ENCODE measurements around the gene LRRK1. TPM values are rescaled to one million over a fixed set of nuclear protein-coding genes. Genes with fewer than 3 reads are reported as not detected.

LRRK1 gene
- total RNA-seq, 1 donor from 2014 or later: not detected

- TF ChIP-seq, protein P1, sequence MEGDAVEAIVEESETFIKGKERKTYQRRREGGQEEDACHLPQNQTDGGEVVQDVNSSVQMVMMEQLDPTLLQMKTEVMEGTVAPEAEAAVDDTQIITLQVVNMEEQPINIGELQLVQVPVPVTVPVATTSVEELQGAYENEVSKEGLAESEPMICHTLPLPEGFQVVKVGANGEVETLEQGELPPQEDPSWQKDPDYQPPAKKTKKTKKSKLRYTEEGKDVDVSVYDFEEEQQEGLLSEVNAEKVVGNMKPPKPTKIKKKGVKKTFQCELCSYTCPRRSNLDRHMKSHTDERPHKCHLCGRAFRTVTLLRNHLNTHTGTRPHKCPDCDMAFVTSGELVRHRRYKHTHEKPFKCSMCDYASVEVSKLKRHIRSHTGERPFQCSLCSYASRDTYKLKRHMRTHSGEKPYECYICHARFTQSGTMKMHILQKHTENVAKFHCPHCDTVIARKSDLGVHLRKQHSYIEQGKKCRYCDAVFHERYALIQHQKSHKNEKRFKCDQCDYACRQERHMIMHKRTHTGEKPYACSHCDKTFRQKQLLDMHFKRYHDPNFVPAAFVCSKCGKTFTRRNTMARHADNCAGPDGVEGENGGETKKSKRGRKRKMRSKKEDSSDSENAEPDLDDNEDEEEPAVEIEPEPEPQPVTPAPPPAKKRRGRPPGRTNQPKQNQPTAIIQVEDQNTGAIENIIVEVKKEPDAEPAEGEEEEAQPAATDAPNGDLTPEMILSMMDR (IDR thresholded peaks at IDR 0.05): no peak
- TF ChIP-seq EZH2phosphoT487 (IDR thresholded peaks at IDR 0.05) (no peak), EZH2 (IDR thresholded peaks at IDR 0.05) (no peak)
- no peak overlapping the region for H3K4me3 Mint-ChIP-seq
- H3K4me3 ChIP-seq: no peak overlapping the region
- no peaks in the 10 kb centered on the region for H3K79me2 ChIP-seq (ENCODE audit: low read depth)
- no peaks in the 10 kb centered on the region for H3K9me3 ChIP-seq (ENCODE audit: low read depth)
- peaks cover 7% of the 10 kb centered on the region for H3K27me3 Mint-ChIP-seq (ENCODE audit: insufficient read depth, low read depth)
- peaks cover 7% of the 10 kb centered on the region for H3K27me3 ChIP-seq
- H3K9ac ChIP-seq: no peak overlapping the region
- H3K27ac ChIP-seq: no peak overlapping the region
- H3K4me1 Mint-ChIP-seq: peaks cover 4% of the 10 kb centered on the region
- peaks cover 4% of the 10 kb centered on the region for H3K9me3 Mint-ChIP-seq
- no peak for DNase-seq (ENCODE audit: low spot score)
- no peaks in the 10 kb centered on the region for H3K36me3 ChIP-seq
- no peak overlapping the region for H2AFZ ChIP-seq (replicated peaks)
- no peaks in the 10 kb centered on the region for H4K20me1 ChIP-seq (ENCODE audit: low read depth)
- H3K36me3 Mint-ChIP-seq: no peaks in the 10 kb centered on the region
- no peak overlapping the region for H3K4me2 ChIP-seq
- H3K4me1 ChIP-seq: no peaks in the 10 kb centered on the region
- no peaks in the 10 kb centered on the region for H3F3A ChIP-seq (ENCODE audit: low read depth)
- H3K27ac Mint-ChIP-seq: no peak overlapping the region
Measured at GRCh38 chr15:100911086-100911485, 8.1 kb upstream of the LRRK1 start.

DNA sequence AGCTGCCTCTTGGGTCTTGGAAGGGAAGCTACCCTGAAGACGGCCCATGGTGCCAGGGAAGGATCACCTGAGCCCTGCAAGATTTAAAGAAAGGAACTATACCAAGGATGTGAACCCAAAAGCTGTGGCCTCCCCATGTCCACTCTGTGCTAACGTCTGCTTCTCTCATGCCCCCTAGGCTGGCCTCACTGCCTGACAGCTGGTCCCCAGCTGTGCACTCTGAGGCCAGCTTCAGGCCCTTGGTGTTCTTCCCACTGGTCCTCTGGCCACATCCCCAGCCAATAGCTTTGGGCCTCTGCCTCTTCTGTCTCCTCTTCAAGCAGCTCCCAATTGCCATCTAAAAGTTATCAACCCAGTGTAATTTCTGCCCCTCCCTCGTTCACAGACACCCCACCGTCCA, 5.2 kb upstream of the LRRK1 start:
- Mint-ChIP-seq H3K27ac (no peak overlapping the region), H3K4me1 (peaks cover 8% of the 10 kb centered on the region), H3K36me3 (peaks cover 2% of the 10 kb centered on the region), H3K4me3 (no peak overlapping the region), H3K27me3 (ENCODE audit: insufficient read depth, low read depth) (peaks cover 24% of the 10 kb centered on the region), H3K9me3 (peaks cover 4% of the 10 kb centered on the region)
- Histone ChIP-seq H3K9ac (no peak overlapping the region), H3K36me3 (no peaks in the 10 kb centered on the region), H3K4me2 (no peak overlapping the region), H3K79me2 (ENCODE audit: low read depth) (no peaks in the 10 kb centered on the region), H3K27me3 (peaks cover 36% of the 10 kb centered on the region), H3K27ac (no peak overlapping the region), H3F3A (ENCODE audit: low read depth) (no peaks in the 10 kb centered on the region), H3K4me3 (no peak overlapping the region), H3K9me3 (ENCODE audit: low read depth) (no peaks in the 10 kb centered on the region), H3K4me1 (peaks cover 6% of the 10 kb centered on the region), H4K20me1 (ENCODE audit: low read depth) (peaks cover 7% of the 10 kb centered on the region), H2AFZ (replicated peaks) (no peak overlapping the region)
- TF ChIP-seq, protein P1 (IDR thresholded peaks at IDR 0.05): no peak
- TF ChIP-seq EZH2 (IDR thresholded peaks at IDR 0.05) (no peak), EZH2phosphoT487 (IDR thresholded peaks at IDR 0.05) (no peak)
- no peak for DNase-seq (ENCODE audit: low spot score)

DNA sequence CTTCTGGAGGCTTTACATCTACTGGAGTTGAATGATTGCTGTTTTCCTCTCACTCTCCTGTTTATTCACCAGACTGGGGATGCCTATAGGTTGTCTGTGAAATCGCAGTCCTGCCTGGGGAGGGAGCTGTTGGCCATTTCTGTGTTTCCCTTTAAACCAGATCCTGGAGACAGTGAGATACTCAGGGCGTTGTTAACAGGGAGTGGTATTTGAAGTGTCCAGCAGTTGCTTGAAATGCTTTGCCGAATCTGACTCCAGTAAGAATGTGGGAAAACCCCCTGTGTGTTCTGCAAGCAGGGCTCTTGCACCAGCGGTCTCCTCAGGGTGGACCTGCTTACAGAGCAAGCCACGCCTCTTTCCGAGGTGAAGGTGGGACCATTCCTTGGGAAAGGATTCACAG, 4.3 kb upstream of the LRRK1 start:
- peaks cover 8% of the 10 kb centered on the region for H3K4me1 Mint-ChIP-seq
- TF ChIP-seq EZH2phosphoT487 (IDR thresholded peaks at IDR 0.05): no peak
- TF ChIP-seq, protein P1 (IDR thresholded peaks at IDR 0.05): peak; percentile 58
- TF ChIP-seq EZH2 (IDR thresholded peaks at IDR 0.05): peak; percentile 13
- H3K4me3 Mint-ChIP-seq: no peak overlapping the region
- peaks cover 8% of the 10 kb centered on the region for H4K20me1 ChIP-seq (ENCODE audit: low read depth)
- H3K36me3 ChIP-seq: no peaks in the 10 kb centered on the region
- no peaks in the 10 kb centered on the region for H3F3A ChIP-seq (ENCODE audit: low read depth)
- peak; percentile 62 for DNase-seq (ENCODE audit: low spot score)
- peaks cover 45% of the 10 kb centered on the region for H3K27me3 ChIP-seq
- no peaks in the 10 kb centered on the region for H3K9me3 ChIP-seq (ENCODE audit: low read depth)
- H3K9ac ChIP-seq: no peak overlapping the region
- H3K27ac Mint-ChIP-seq: no peak overlapping the region
- H3K4me3 ChIP-seq: no peak overlapping the region
- peaks cover 8% of the 10 kb centered on the region for H3K4me1 ChIP-seq
- peaks cover 4% of the 10 kb centered on the region for H3K9me3 Mint-ChIP-seq
- H2AFZ ChIP-seq (replicated peaks): no peak overlapping the region
- H3K27me3 Mint-ChIP-seq (ENCODE audit: insufficient read depth, low read depth): peaks cover 26% of the 10 kb centered on the region
- peaks cover 2% of the 10 kb centered on the region for H3K36me3 Mint-ChIP-seq
- no peak overlapping the region for H3K4me2 ChIP-seq
- H3K27ac ChIP-seq: no peak overlapping the region
- H3K79me2 ChIP-seq (ENCODE audit: low read depth): no peaks in the 10 kb centered on the region

Data from neural progenitor cell (in vitro differentiated cells).